GM21619 (cell line): ENCODE results near the gene CSE1L.
"Not testable (repeated sequence)": the region's sequence is repeated elsewhere in the genome, so short reads cannot be mapped to it uniquely, and the experiment has no call there.

Experiments used
- ATAC-seq: cut with Tn5 transposase; IDR thresholded peaks from one replicate; pipeline ENCODE4 v1.9.1; 2021; ENCODE audit not compliant: unreplicated experiment

The CSE1L gene

GRCh38 chr20:49046087-49046900 is at the start of gene CSE1L:
CSE1L (plus strand) TSS chr20:49046312; CDS start chr20:49058464, 12,152 bp downstream.
- peak; percentile 82 for ATAC-seq

- ATAC-seq: no peak
These were observed 45.9 kb upstream of the CSE1L start for GRCh38 chr20:48999890-49000870.

- ATAC-seq: no peak
These were observed 44.4 kb upstream of the CSE1L start for GRCh38 chr20:49001741-49002140.

- ATAC-seq: no peak
These were observed 39.6 kb upstream of the CSE1L start for GRCh38 chr20:49006446-49006980.

- ATAC-seq: no peak
These were observed 36.0 kb upstream of the CSE1L start for GRCh38 chr20:49009899-49010631.

- no peak for ATAC-seq
These were observed 21.9 kb upstream of the CSE1L start for GRCh38 chr20:49024220-49024619.

- not testable (repeated sequence) for ATAC-seq
These were observed 17.9 kb upstream of the CSE1L start for GRCh38 chr20:49028177-49028576.

GRCh38 chr20:49028684-49029083 is 17.4 kb upstream of the CSE1L start:
- no peak for ATAC-seq

- no peak for ATAC-seq
These were observed 16.9 kb upstream of the CSE1L start for GRCh38 chr20:49029203-49029602.

- ATAC-seq: no peak
These were observed 15.0 kb upstream of the CSE1L start for GRCh38 chr20:49030954-49031619.

- ATAC-seq: no peak
These were observed 13.7 kb upstream of the CSE1L start for GRCh38 chr20:49032455-49032854.

- ATAC-seq: no peak
These were observed 11.9 kb upstream of the CSE1L start for GRCh38 chr20:49034070-49034732.

- ATAC-seq: no peak
These were observed 8.1 kb upstream of the CSE1L start for GRCh38 chr20:49037962-49038387.

- ATAC-seq: no peak
These were observed 6.3 kb upstream of the CSE1L start for GRCh38 chr20:49039854-49040253.

- no peak for ATAC-seq
These were observed 3.1 kb upstream of the CSE1L start for GRCh38 chr20:49043000-49043399.

GRCh38 chr20:49045440-49046086 is 549 bp upstream of the CSE1L start:
- ATAC-seq: no peak

GRCh38 chr20:49052334-49052733 is 6.2 kb downstream of the CSE1L start:
- ATAC-seq: no peak

GRCh38 chr20:49054056-49054643 is 8.0 kb downstream of the CSE1L start:
- ATAC-seq: peak; percentile 64

- no peak for ATAC-seq
These were observed 17.2 kb downstream of the CSE1L start for GRCh38 chr20:49063279-49063678.
